IPS DF 6.9 (cell line): Measurements from ENCODE around the gene TANC1.

Source experiments
- DNase-seq: peaks from one replicate; pipeline ENCODE4 v3.0.0-alpha.2; 2013; ENCODE audit warnings: low read depth, low spot score
- H3K27ac ChIP-seq: one replicate; pipeline ENCODE4 v1.5.1; 2013; ENCODE audit warnings: low read length, control low read depth
- H3K27me3 ChIP-seq: 2 replicates; pipeline ENCODE4 v1.6.1; 2013; ENCODE audit warnings: mild to moderate bottlenecking, low read length; ENCODE audit not compliant: control insufficient read depth, insufficient read depth
- H3K36me3 ChIP-seq: 2 replicates; pipeline ENCODE4 v1.6.1; 2013; ENCODE audit warnings: low read length; ENCODE audit not compliant: control insufficient read depth, insufficient read depth
- H3K4me1 ChIP-seq: 2 replicates; pipeline ENCODE4 v1.6.1; 2013; ENCODE audit warnings: low read length; ENCODE audit not compliant: control insufficient read depth, insufficient read depth
- H3K4me3 ChIP-seq: 2 replicates; pipeline ENCODE4 v1.5.1; 2013; ENCODE audit warnings: mild to moderate bottlenecking, low read length
- H3K9me3 ChIP-seq: 2 replicates; pipeline ENCODE4 v1.6.1; 2013; ENCODE audit warnings: low read length, inconsistent platforms; ENCODE audit not compliant: control insufficient read depth, insufficient read depth
- WGBS: extraction: QIAGEN DNeasy Blood & Tissue Kit; methylation state at CpG from one replicate; pipeline ENCODE4 v1.1.7; 2013; ENCODE audit warnings: mixed read lengths, missing lambda C conversion rate; ENCODE audit not compliant: insufficient read length, insufficient coverage; 5-methylcytosine and 5-hydroxymethylcytosine counted together

Gene TANC1

GRCh38 chr2:159185401-159186130 lies 217.1 kb downstream of the TANC1 start:
- Histone ChIP-seq H3K9me3 (no peaks in the 10 kb centered on the region), H3K27me3 (no peaks in the 10 kb centered on the region), H3K4me3 (no peak overlapping the region), H3K4me1 (no peaks in the 10 kb centered on the region), H3K36me3 (no peaks in the 10 kb centered on the region), H3K27ac (no peak overlapping the region)
- no CpG with 5 or more reads among the region's 14 CpGs for WGBS
- no peak for DNase-seq

- no peaks in the 10 kb centered on the region for H3K36me3 ChIP-seq
- no peak for DNase-seq
- no CpG with 5 or more reads among the region's 4 CpGs for whole genome bisulfite sequencing
- H3K4me1 ChIP-seq: no peaks in the 10 kb centered on the region
- H3K27ac ChIP-seq: no peak overlapping the region
- H3K27me3 ChIP-seq: no peaks in the 10 kb centered on the region
- no peaks in the 10 kb centered on the region for H3K9me3 ChIP-seq
- H3K4me3 ChIP-seq: no peak overlapping the region
Measured at GRCh38 chr2:159186462-159186861, 218.0 kb downstream of the TANC1 start.

DNA sequence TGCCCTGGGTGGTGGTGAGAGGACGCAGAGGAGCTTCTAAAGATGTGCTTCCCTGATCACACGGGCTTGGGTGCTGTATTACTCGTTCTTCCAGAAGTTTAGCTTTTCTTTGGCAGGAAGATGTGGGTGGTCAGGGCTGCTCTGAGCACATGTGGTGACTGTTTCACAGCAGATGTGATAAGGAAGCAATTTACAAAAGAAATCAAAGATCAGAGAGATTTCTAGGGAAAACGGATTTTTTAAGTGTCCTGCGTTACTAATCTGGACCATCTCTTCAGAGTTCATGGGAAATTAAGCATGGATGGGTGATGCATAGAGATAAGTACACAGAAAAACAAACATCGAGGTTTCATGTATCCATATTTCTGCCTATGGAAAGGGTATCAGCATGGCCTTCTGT lies 218.7 kb downstream of the TANC1 start:
- Histone ChIP-seq H3K27me3 (no peaks in the 10 kb centered on the region), H3K36me3 (no peaks in the 10 kb centered on the region), H3K4me3 (no peak overlapping the region), H3K9me3 (no peaks in the 10 kb centered on the region), H3K4me1 (no peaks in the 10 kb centered on the region), H3K27ac (no peak overlapping the region)
- WGBS: no CpG with 5 or more reads among the region's 6 CpGs
- no peak for DNase-seq

- Histone ChIP-seq H3K36me3 (no peaks in the 10 kb centered on the region), H3K27me3 (no peaks in the 10 kb centered on the region), H3K9me3 (no peaks in the 10 kb centered on the region), H3K4me1 (no peaks in the 10 kb centered on the region), H3K4me3 (no peak overlapping the region), H3K27ac (no peak overlapping the region)
- DNase-seq: no peak
- WGBS: no CpG with 5 or more reads among the region's 4 CpGs
Measured at GRCh38 chr2:159188449-159188848, 220.0 kb downstream of the TANC1 start.

DNA sequence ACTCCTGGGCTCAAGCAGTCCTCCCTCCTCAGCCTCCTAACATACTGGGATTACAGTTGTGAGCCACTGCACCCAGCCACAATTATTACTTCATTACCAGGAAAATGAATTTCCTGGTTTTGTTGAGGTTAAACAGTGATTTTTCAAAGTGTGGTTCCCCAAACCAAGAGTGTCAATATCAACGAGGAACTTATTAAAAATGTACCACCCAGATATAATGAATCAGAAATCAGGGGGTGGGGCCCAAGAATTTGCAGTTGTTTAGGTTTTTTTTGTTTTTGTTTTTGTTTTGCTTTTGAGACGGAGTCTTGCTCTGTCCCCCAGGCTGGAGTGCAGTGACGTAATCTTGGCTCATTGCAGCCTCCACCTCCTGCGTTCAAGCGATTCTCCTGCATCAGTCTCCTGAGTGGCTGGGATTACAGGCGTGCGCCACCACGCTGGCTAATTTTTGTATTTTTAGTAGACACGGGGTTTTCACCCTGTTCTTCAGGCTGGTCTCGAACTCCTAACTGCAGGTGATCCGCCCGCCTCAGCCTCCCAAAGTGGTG lies 224.0 kb downstream of the TANC1 start:
- Histone ChIP-seq H3K4me3 (no peak overlapping the region), H3K4me1 (no peaks in the 10 kb centered on the region), H3K36me3 (no peaks in the 10 kb centered on the region), H3K9me3 (no peaks in the 10 kb centered on the region), H3K27ac (no peak overlapping the region), H3K27me3 (no peaks in the 10 kb centered on the region)
- WGBS: no CpG with 5 or more reads among the region's 12 CpGs
- DNase-seq: no peak

- H3K4me1 ChIP-seq: no peaks in the 10 kb centered on the region
- no CpG with 5 or more reads among the region's 4 CpGs for WGBS
- no peak overlapping the region for H3K27ac ChIP-seq
- no peaks in the 10 kb centered on the region for H3K36me3 ChIP-seq
- H3K27me3 ChIP-seq: no peaks in the 10 kb centered on the region
- no peak for DNase-seq
- H3K4me3 ChIP-seq: no peak overlapping the region
- H3K9me3 ChIP-seq: no peaks in the 10 kb centered on the region
Measured at GRCh38 chr2:159193791-159194190, 225.4 kb downstream of the TANC1 start.

DNA sequence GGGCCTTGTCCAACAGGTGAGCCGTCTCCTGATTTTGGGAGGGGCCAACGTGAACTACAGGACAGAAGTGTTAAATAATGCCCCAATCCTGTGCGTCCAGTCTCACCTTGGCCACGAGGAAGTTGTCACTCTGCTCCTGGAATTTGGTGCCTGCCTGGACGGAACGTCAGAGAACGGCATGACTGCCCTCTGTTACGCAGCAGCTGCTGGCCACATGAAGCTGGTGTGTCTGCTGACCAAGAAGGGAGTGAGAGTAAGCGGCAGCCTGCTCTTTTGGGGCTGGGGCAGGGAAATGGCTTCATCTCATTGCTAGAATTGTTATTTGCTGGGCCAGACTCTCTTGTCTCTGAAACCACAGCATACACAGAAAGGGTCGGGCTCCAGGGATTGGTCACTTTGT lies 225.8 kb downstream of the TANC1 start:
- Histone ChIP-seq H3K27ac (no peak overlapping the region), H3K9me3 (no peaks in the 10 kb centered on the region), H3K27me3 (no peaks in the 10 kb centered on the region), H3K4me3 (no peak overlapping the region), H3K36me3 (no peaks in the 10 kb centered on the region), H3K4me1 (no peaks in the 10 kb centered on the region)
- WGBS: no CpG with 5 or more reads among the region's 10 CpGs
- no peak for DNase-seq

- no peaks in the 10 kb centered on the region for H3K36me3 ChIP-seq
- H3K9me3 ChIP-seq: no peaks in the 10 kb centered on the region
- H3K27ac ChIP-seq: no peak overlapping the region
- WGBS: no CpG with 5 or more reads among the region's 6 CpGs
- H3K27me3 ChIP-seq: no peaks in the 10 kb centered on the region
- no peak overlapping the region for H3K4me3 ChIP-seq
- no peaks in the 10 kb centered on the region for H3K4me1 ChIP-seq
- no peak for DNase-seq
Measured at GRCh38 chr2:159195697-159196096, 227.3 kb downstream of the TANC1 start.

DNA sequence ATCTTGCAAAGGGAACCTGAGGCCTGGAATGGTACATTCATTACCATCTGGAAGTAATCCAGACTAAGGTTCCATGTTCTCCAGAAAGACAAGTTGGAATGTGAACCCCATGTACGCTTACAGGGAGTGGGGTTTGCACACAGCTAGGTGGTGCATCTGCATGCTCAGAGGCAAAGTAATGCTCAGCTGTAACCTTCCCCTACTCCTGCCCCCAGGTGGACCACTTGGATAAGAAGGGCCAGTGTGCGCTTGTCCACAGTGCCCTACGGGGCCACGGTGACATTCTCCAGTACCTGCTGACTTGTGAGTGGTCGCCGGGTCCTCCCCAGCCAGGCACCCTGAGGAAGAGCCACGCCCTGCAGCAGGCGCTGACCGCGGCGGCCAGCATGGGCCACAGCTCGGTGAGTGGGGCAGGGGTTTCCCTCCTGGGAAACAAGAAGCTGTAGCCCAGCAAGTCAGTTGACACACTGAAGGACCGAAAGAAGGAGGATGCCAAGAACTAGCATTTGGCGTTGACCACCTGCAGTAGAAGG lies 228.0 kb downstream of the TANC1 start:
- Histone ChIP-seq H3K36me3 (no peaks in the 10 kb centered on the region), H3K27ac (no peak overlapping the region), H3K9me3 (no peaks in the 10 kb centered on the region), H3K4me1 (no peaks in the 10 kb centered on the region), H3K4me3 (no peak overlapping the region), H3K27me3 (no peaks in the 10 kb centered on the region)
- no CpG with 5 or more reads among the region's 14 CpGs for WGBS
- no peak for DNase-seq

DNA sequence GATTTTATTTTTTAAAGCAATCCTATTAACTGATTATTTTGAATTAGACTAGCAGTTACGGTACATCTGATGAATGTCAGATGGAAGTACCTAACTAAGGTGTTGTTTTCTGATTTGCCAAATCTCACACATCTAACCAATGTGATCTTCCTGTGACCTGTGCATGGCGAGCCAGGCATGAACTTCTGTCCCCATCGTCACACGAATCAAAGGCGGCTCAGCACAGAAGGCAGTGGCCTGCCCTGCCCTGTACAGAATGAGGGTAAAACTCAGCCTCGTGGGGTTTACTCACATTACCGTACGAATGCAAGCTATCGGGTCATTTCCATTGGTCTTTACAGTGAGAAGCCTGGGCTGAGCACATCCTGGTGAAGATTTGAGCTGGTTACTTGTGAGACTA lies 230.8 kb downstream of the TANC1 start:
- no peaks in the 10 kb centered on the region for H3K9me3 ChIP-seq
- H3K4me1 ChIP-seq: no peaks in the 10 kb centered on the region
- no peak overlapping the region for H3K27ac ChIP-seq
- no peak overlapping the region for H3K4me3 ChIP-seq
- no peak for DNase-seq
- H3K27me3 ChIP-seq: no peaks in the 10 kb centered on the region
- no peaks in the 10 kb centered on the region for H3K36me3 ChIP-seq
- WGBS: no CpG with 5 or more reads among the region's 9 CpGs
